Endodermal cell (in vitro differentiated cells): ENCODE data around the gene KLF15. TPM values are rescaled to one million over a fixed set of nuclear protein-coding genes. Genes with fewer than 3 reads are reported as not detected.

Experiments used
- DNase-seq: peaks from one replicate; pipeline ENCODE4 v3.0.0-alpha.2; 2017
- H3K27ac ChIP-seq: 2 replicates; pipeline ENCODE4 v1.5.1; 2013; ENCODE audit warnings: mild to moderate bottlenecking, low read depth, low read length, moderate library complexity
- H3K27me3 ChIP-seq: 2 replicates; pipeline ENCODE4 v1.6.1; 2013; ENCODE audit warnings: mild to moderate bottlenecking, low read length, moderate library complexity; ENCODE audit not compliant: insufficient read depth, control insufficient read depth, poor library complexity, severe bottlenecking
- H3K36me3 ChIP-seq: 2 replicates; pipeline ENCODE4 v1.7.0; 2013; ENCODE audit warnings: mild to moderate bottlenecking, low read length, moderate library complexity; ENCODE audit not compliant: control insufficient read depth, insufficient read depth
- H3K4me1 ChIP-seq: one replicate; pipeline ENCODE4 v1.7.0; 2013; ENCODE audit warnings: low read length; ENCODE audit not compliant: control insufficient read depth, insufficient read depth
- H3K4me3 ChIP-seq: 2 replicates; pipeline ENCODE4 v1.5.1; 2013; ENCODE audit warnings: mild to moderate bottlenecking, low read length, moderate library complexity
- H3K9ac ChIP-seq: 2 replicates; pipeline ENCODE4 v1.6.1; 2013; ENCODE audit warnings: mild to moderate bottlenecking, low read length, moderate library complexity; ENCODE audit not compliant: poor library complexity, severe bottlenecking; ENCODE audit errors: extremely low read depth
- H3K9me3 ChIP-seq: 2 replicates; pipeline ENCODE4 v1.6.1; 2013; ENCODE audit warnings: mild to moderate bottlenecking, low read length, moderate library complexity; ENCODE audit not compliant: control insufficient read depth
- H3K27ac Mint-ChIP-seq: 2 replicates; pipeline ENCODE4 v1.8.0; 2020; ENCODE audit warnings: mixed read lengths
- H3K27me3 Mint-ChIP-seq: 2 replicates; pipeline ENCODE4 v1.8.0; 2021; ENCODE audit warnings: mild to moderate bottlenecking, mixed read lengths; ENCODE audit not compliant: insufficient read depth
- H3K36me3 Mint-ChIP-seq: 2 replicates; pipeline ENCODE4 v1.8.0; 2020; ENCODE audit warnings: low read depth, mixed read lengths
- H3K4me1 Mint-ChIP-seq: 2 replicates; pipeline ENCODE4 v1.8.0; 2020; ENCODE audit warnings: mixed read lengths
- H3K4me3 Mint-ChIP-seq: 2 replicates; pipeline ENCODE4 v1.8.0; 2020; ENCODE audit warnings: mild to moderate bottlenecking, moderate library complexity, mixed read lengths
- H3K9me3 Mint-ChIP-seq: 2 replicates; pipeline ENCODE4 v1.8.0; 2020; ENCODE audit warnings: mild to moderate bottlenecking, mixed read lengths
- CTCF ChIP-seq: fragments of 200-600 bp; sonication (generic); conservative IDR thresholded peaks from 2 replicates; pipeline ENCODE4 v1.5.0; 2021; ENCODE audit warnings: antibody characterized with exemption, mild to moderate bottlenecking
- WGBS, 2 experiments: methylation state at CpG; one replicate each; pipeline versions ENCODE4 v1.1.5 to v1.1.7; 2013; ENCODE audit warnings: missing lambda C conversion rate in 2 of 2, mixed read lengths in 1 of 2; ENCODE audit not compliant: insufficient coverage in 1 of 2, insufficient read length in 1 of 2; 5-methylcytosine and 5-hydroxymethylcytosine counted together
- total RNA-seq, 2 donors: library from RNA; stranded (reverse); fragmentation: NEBNext Ultra II Directional in 1 of 2; extraction: Animal tissue kit (Norgen Biotek cat#: 25700) in 1 of 2; gene quantifications; 2 replicates in 1 of 2; 3 replicates in 1 of 2; pipeline ENCODE4 v1.2.1, GENCODE V29; 2021

The KLF15 gene
- total RNA-seq, 2 donors from 2014 or later = 20.7 to 31.1 TPM

- H3K4me1 Mint-ChIP-seq = peaks cover 20% of the 10 kb centered on the region
- Histone ChIP-seq H3K9me3 (no peaks in the 10 kb centered on the region), H3K27me3 (peaks cover 8% of the 10 kb centered on the region), H3K4me1 (peaks cover 8% of the 10 kb centered on the region), H3K36me3 (no peaks in the 10 kb centered on the region), H3K4me3 (peak overlapping the region; percentile 82), H3K9ac (peak overlapping the region; percentile 29), H3K27ac (no peak overlapping the region)
- peak; percentile 63 for DNase-seq
- H3K36me3 Mint-ChIP-seq = peaks cover 7% of the 10 kb centered on the region
- no peaks in the 10 kb centered on the region for H3K9me3 Mint-ChIP-seq
- WGBS, 2 experiments = 75% methylated on average over 3 of the region's 3 CpGs; no CpG with 5 or more reads in 1 of the 2 experiments
- TF ChIP-seq CTCF = no peak
- H3K27ac Mint-ChIP-seq = peak overlapping the region; percentile 46
- H3K4me3 Mint-ChIP-seq = peak overlapping the region; percentile 81
- peaks cover 8% of the 10 kb centered on the region for H3K27me3 Mint-ChIP-seq
Observed at GRCh38 chr3:126355251-126355650, 2.0 kb downstream of the KLF15 start.

- H3K27me3 Mint-ChIP-seq = peaks cover 4% of the 10 kb centered on the region
- no peak for TF ChIP-seq CTCF
- Histone ChIP-seq H3K9ac (no peak overlapping the region), H3K36me3 (no peaks in the 10 kb centered on the region), H3K9me3 (no peaks in the 10 kb centered on the region), H3K27ac (no peak overlapping the region), H3K4me3 (no peak overlapping the region), H3K4me1 (peaks cover 8% of the 10 kb centered on the region), H3K27me3 (peaks cover 5% of the 10 kb centered on the region)
- no peak for DNase-seq
- H3K4me1 Mint-ChIP-seq = peaks cover 20% of the 10 kb centered on the region
- no peak overlapping the region for H3K4me3 Mint-ChIP-seq
- H3K36me3 Mint-ChIP-seq = peaks cover 7% of the 10 kb centered on the region
- no peaks in the 10 kb centered on the region for H3K9me3 Mint-ChIP-seq
- H3K27ac Mint-ChIP-seq = no peak overlapping the region
- WGBS, 2 experiments = 92 to 93% methylated on average over 4 to 6 of the region's 7 CpGs
Observed at GRCh38 chr3:126354776-126355175, 2.4 kb downstream of the KLF15 start.

GRCh38 chr3:126353694-126354321, 3.4 kb downstream of the KLF15 start:
- no peaks in the 10 kb centered on the region for H3K27me3 ChIP-seq
- Mint-ChIP-seq H3K9me3 (no peaks in the 10 kb centered on the region), H3K4me3 (no peak overlapping the region), H3K27ac (peak overlapping the region; percentile 35), H3K36me3 (peaks cover 7% of the 10 kb centered on the region), H3K27me3 (no peaks in the 10 kb centered on the region), H3K4me1 (peaks cover 14% of the 10 kb centered on the region)
- H3K4me3 ChIP-seq = no peak overlapping the region
- DNase-seq = no peak
- no peaks in the 10 kb centered on the region for H3K36me3 ChIP-seq
- WGBS, 2 experiments = 91 to 92% methylated on average over 7 to 8 of the region's 8 CpGs
- TF ChIP-seq CTCF = no peak
- no peak overlapping the region for H3K27ac ChIP-seq
- no peaks in the 10 kb centered on the region for H3K9me3 ChIP-seq
- H3K4me1 ChIP-seq = peaks cover 8% of the 10 kb centered on the region
- H3K9ac ChIP-seq = no peak overlapping the region
